Prostate gland (tissue), 2 donors: ENCODE results near the gene R3HDM2. TPM values are rescaled to one million over a fixed set of nuclear protein-coding genes. Genes with fewer than 3 reads are reported as not detected.

ENCODE experiments used
- DNase-seq: peaks from one replicate; pipeline ENCODE4 v3.0.0-alpha.2; 2019; ENCODE audit warnings: low spot score
- H3K27ac ChIP-seq, 2 donors: fragments of 200-600 bp; sonication (generic); 2 replicates each; pipeline ENCODE4 v1.5.1; 2017 to 2019
- H3K27me3 ChIP-seq: fragments of 200-600 bp; sonication (generic); replicated peaks from 2 replicates; pipeline ENCODE4 v1.5.1; 2019; ENCODE audit not compliant: insufficient read depth
- H3K36me3 ChIP-seq, 2 donors: fragments of 200-600 bp; sonication (generic); 1 replicate in 1 of 2; 2 replicates in 1 of 2; pipeline versions ENCODE4 v1.5.1 to v1.8.1; 2017 to 2019
- H3K4me1 ChIP-seq: fragments of 200-600 bp; sonication (generic); replicated peaks from 2 replicates; pipeline ENCODE4 v1.5.1; 2019
- H3K4me3 ChIP-seq, 2 donors: fragments of 200-600 bp; sonication (generic); 2 replicates each; pipeline ENCODE4 v1.5.1; 2017 to 2019
- H3K9me3 ChIP-seq: fragments of 200-600 bp; sonication (generic); 2 replicates; pipeline ENCODE4 v1.5.1; 2017
- POLR2A ChIP-seq: fragments of 450-650 bp; IDR thresholded peaks from one replicate; pipeline ENCODE4 v1.6.1; 2016; ENCODE audit warnings: antibody characterized with exemption, mild to moderate bottlenecking
- POLR2AphosphoS5 ChIP-seq: sonication (generic); formaldehyde crosslinking; IDR thresholded peaks from one replicate; pipeline ENCODE4 v1.6.1; 2017; ENCODE audit warnings: antibody characterized with exemption
- WGBS: methylation state at CpG from one replicate; pipeline ENCODE4 v1.1.5; 2018; 5-methylcytosine and 5-hydroxymethylcytosine counted together
- intact Hi-C: fragments of 100-400 bp; cut with DNase I; formaldehyde crosslinking; loops from one replicate; pipeline ENCODE4 v1.14.2; 2022
- total RNA-seq, 2 donors: library from RNA; depleted of rRNA; stranded (reverse); fragments of >200 nt; gene quantifications; one replicate each; pipeline ENCODE4 v1.1.0, GENCODE V29; 2016
- TF ChIP-seq, protein P1 (sequence below), 4 experiments: fragments of 200-600 bp in 2 of 4; fragments of 450-650 bp in 2 of 4; sonication (generic) in 2 of 4; IDR thresholded peaks; 1 replicate in 3 of 4; 2 replicates in 1 of 4; pipeline ENCODE4 v1.5.1; 2016 to 2019; ENCODE audit warnings: antibody characterized with exemption in 4 of 4, mild to moderate bottlenecking in 2 of 4, moderate library complexity in 2 of 4

R3HDM2 gene
- total RNA-seq, 2 donors from 2014 or later, result 38.7 to 80.9 TPM

DNA sequence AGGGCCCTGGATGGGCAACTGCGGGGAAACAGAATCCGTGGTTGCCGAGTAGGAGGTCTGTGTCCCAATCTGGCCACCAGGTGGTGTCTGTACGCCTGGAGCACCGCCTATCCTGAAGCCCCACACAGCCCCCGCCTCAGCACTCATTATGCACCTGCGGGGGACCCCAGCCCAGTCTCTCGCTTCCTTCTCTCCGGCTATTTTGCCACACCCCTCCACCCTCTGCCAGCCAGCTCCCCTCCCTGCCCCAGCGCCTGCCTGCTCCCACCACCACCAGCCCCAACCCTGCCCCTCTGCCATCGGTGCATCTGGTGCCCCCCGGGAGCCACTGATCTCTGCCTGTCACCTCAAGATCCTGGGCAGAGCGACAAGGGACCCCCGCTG is 216.5 kb downstream of the R3HDM2 start:
- peak; percentile 53 for DNase-seq
- TF ChIP-seq, protein P1, sequence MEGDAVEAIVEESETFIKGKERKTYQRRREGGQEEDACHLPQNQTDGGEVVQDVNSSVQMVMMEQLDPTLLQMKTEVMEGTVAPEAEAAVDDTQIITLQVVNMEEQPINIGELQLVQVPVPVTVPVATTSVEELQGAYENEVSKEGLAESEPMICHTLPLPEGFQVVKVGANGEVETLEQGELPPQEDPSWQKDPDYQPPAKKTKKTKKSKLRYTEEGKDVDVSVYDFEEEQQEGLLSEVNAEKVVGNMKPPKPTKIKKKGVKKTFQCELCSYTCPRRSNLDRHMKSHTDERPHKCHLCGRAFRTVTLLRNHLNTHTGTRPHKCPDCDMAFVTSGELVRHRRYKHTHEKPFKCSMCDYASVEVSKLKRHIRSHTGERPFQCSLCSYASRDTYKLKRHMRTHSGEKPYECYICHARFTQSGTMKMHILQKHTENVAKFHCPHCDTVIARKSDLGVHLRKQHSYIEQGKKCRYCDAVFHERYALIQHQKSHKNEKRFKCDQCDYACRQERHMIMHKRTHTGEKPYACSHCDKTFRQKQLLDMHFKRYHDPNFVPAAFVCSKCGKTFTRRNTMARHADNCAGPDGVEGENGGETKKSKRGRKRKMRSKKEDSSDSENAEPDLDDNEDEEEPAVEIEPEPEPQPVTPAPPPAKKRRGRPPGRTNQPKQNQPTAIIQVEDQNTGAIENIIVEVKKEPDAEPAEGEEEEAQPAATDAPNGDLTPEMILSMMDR (IDR thresholded peaks at IDR 0.05), result peak in 3 of 4 experiments; percentile 66 to 79 (median 74)
- no peak for TF ChIP-seq POLR2A
- TF ChIP-seq POLR2AphosphoS5, result no peak
- Histone ChIP-seq H3K4me3 (no peak overlapping the region), H3K36me3 (peaks cover 0 to 5% of the 10 kb centered on the region in 2 donors), H3K27me3 (peaks cover 1% of the 10 kb centered on the region), H3K9me3 (no peaks in the 10 kb centered on the region), H3K27ac (no peak overlapping the region), H3K4me1 (peaks cover 20% of the 10 kb centered on the region)
- WGBS, result 2% methylated on average over 14 of the region's 14 CpGs
- intact Hi-C loops, result loop anchor here (1.0 kb wide), 1 partner anchor 25 kb away; no protein-coding TSS in a partner anchor

DNA sequence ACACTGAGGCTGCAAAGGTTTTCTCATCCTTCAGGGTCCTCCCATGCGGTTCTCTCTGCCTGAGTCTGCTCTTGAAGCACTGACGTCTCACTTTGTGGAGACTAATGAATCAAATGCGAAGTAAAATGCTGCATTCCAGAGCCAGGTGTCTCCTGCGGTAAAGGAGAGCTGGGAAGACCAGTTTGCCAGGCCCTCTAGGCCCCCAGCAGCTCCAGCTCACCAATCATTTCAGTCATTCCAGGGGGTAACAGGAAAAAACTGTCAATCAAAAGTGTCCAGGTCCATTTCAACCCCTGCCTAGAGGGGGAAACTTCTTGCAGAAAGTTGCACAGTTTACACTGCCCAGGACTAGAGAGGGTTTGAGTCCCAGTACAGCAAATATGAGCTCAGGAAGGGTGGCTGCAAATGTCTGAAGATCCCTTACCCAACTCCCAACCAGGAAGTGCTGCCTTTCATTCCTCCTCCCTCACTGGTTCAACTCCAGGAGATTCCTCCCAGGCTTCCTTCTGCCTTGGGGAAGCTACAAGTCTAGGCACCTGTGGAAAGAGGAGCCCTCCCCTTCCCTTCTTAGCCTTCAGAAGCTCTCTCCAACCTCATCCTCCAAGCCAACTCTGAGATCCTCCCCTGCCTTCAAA is 217.0 kb downstream of the R3HDM2 start:
- Histone ChIP-seq H3K36me3 (peaks cover 0 to 5% of the 10 kb centered on the region in 2 donors), H3K27me3 (no peaks in the 10 kb centered on the region), H3K4me1 (peaks cover 20% of the 10 kb centered on the region), H3K9me3 (no peaks in the 10 kb centered on the region), H3K27ac (no peak overlapping the region), H3K4me3 (no peak overlapping the region)
- WGBS, result 40% methylated on average over 4 of the region's 4 CpGs
- TF ChIP-seq POLR2A, result no peak
- no peak for TF ChIP-seq POLR2AphosphoS5
- TF ChIP-seq, protein P1 (IDR thresholded peaks at IDR 0.05), result no peak
- intact Hi-C loops, result loop anchor here (1.0 kb wide), 1 partner anchor 25 kb away; no protein-coding TSS in a partner anchor
- no peak for DNase-seq

DNA sequence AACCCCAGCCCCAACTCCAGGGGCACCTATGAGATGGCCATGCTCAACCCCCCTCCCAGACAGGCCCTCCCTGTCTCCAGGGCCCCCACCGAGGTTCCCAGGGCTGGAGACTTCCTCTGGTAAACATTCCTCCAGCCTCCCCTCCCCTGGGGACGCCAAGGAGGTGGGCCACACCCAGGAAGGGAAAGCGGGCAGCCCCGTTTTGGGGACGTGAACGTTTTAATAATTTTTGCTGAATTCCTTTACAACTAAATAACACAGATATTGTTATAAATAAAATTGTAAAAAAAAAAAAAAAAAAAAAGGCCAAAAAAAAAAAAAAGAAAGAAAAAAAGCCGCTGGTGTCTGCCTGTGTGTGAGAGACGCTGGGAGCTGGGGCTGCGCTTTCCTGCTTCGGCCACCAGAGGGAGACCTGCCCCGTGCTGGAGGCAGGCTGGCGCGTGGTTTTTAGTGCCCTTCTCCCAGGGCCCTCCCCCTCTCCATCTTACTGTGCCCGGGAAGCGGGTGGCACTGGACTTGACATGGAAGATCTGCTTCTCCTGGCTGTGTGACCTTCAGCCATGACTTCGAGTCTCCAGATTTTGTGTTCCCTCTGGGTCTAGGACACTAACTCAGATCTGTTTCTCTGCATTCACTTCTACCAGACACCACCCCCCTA is 217.7 kb downstream of the R3HDM2 start:
- Histone ChIP-seq H3K9me3 (no peaks in the 10 kb centered on the region), H3K4me3 (no peak overlapping the region), H3K27ac (no peak overlapping the region), H3K36me3 (peaks cover 0 to 5% of the 10 kb centered on the region in 2 donors), H3K27me3 (no peaks in the 10 kb centered on the region), H3K4me1 (peaks cover 19% of the 10 kb centered on the region)
- DNase-seq, result peak; percentile 86
- WGBS, result 11% methylated on average over 16 of the region's 16 CpGs
- intact Hi-C loops, result no loop called here
- TF ChIP-seq POLR2AphosphoS5 (peak; percentile 64), POLR2A (no peak)
- TF ChIP-seq, protein P1 (IDR thresholded peaks at IDR 0.05), result peak; percentile 79 to 95 (median 88)

DNA sequence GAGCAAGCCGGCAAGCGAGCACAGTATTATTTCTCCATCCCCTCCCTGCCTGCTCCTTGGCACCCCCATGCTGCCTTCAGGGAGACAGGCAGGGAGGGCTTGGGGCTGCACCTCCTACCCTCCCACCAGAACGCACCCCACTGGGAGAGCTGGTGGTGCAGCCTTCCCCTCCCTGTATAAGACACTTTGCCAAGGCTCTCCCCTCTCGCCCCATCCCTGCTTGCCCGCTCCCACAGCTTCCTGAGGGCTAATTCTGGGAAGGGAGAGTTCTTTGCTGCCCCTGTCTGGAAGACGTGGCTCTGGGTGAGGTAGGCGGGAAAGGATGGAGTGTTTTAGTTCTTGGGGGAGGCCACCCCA is 218.2 kb downstream of the R3HDM2 start:
- Histone ChIP-seq H3K4me1 (peaks cover 16% of the 10 kb centered on the region), H3K4me3 (no peak overlapping the region), H3K27me3 (no peaks in the 10 kb centered on the region), H3K36me3 (peaks cover 0 to 5% of the 10 kb centered on the region in 2 donors), H3K27ac (no peak overlapping the region), H3K9me3 (no peaks in the 10 kb centered on the region)
- intact Hi-C loops, result no loop called here
- no peak for DNase-seq
- no peak for TF ChIP-seq POLR2AphosphoS5
- TF ChIP-seq POLR2A, result no peak
- TF ChIP-seq, protein P1 (IDR thresholded peaks at IDR 0.05), result no peak
- WGBS, result 81% methylated on average over 7 of the region's 7 CpGs
